ENCODE data around the gene THSD7B.

Gene THSD7B

DNA sequence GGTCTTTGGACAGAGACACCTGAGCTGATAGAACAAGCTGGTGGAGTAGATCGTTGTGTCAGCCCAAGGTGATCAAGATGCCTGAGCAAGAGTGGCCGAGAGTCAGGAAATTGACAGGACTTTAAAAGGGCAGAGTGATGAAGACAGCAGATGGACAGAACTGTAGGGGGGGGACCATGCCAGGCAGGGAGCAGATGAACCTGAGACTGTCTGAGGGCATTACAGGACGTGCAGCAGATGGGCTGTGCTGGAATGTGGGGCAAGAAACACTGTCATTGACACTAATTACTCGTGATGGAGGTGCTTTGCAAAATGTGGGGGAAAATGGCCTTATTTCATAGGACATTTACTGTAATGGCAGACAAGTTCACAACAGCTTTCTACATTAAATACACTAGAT is 225.0 kb downstream of the THSD7B start:
- Histone ChIP-seq H3K9me3 (ENCODE audit: low read depth, low read length) (no peaks in the 10 kb centered on the region), H3K4me3 (no peak overlapping the region), H3K27ac (no peak overlapping the region), H3K9ac (ENCODE audit: insufficient read length) (no peak overlapping the region), H3K36me3 (ENCODE audit: insufficient read depth, low read length) (no peaks in the 10 kb centered on the region)
- no peak for DNase-seq (ENCODE audit: low read depth, low spot score)
- TF ChIP-seq FOXP2 (optimal IDR thresholded peaks at IDR 0.05; ENCODE audit: control extremely low read depth, extremely low read length, insufficient read depth), result no peak
- no peak for TF ChIP-seq POLR2AphosphoS5 (IDR thresholded peaks at IDR 0.05; ENCODE audit: borderline replicate concordance, low read depth, low read length)
- no peak for TF ChIP-seq EZH2 (IDR thresholded peaks at IDR 0.05)

GRCh38 chr2:136994793-136995192 is 229.4 kb downstream of the THSD7B start:
- TF ChIP-seq POLR2AphosphoS5 (IDR thresholded peaks at IDR 0.05; ENCODE audit: borderline replicate concordance, low read depth, low read length) (no peak), EZH2 (IDR thresholded peaks at IDR 0.05) (no peak), FOXP2 (optimal IDR thresholded peaks at IDR 0.05; ENCODE audit: control extremely low read depth, extremely low read length, insufficient read depth) (no peak)
- H3K36me3 ChIP-seq (ENCODE audit: insufficient read depth, low read length), result no peaks in the 10 kb centered on the region
- no peak overlapping the region for H3K27ac ChIP-seq
- no peaks in the 10 kb centered on the region for H3K9me3 ChIP-seq (ENCODE audit: low read depth, low read length)
- H3K4me3 ChIP-seq, result no peak overlapping the region
- no peak overlapping the region for H3K9ac ChIP-seq (ENCODE audit: insufficient read length)
- DNase-seq (ENCODE audit: low read depth, low spot score), result no peak

DNA sequence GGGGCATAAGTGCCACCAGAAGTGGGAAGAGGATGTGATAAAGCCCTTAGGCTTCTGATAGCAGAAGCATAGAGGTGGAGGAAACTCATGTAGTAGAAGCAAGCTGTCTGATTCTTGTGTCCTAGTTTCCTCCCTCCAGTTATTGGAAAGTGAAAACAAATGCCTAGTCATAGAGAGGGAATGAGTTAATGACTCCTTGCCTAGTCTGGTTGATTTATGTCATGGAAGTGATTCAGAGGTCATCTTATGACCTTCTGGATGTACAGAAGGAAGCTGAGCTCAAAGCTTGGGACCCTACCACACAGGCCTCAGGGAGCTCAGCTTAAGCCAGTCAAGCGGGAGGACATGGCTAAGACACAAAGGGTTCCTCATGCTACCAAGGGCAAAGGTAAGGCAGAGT is 232.2 kb downstream of the THSD7B start:
- TF ChIP-seq POLR2AphosphoS5 (IDR thresholded peaks at IDR 0.05; ENCODE audit: borderline replicate concordance, low read depth, low read length) (no peak), EZH2 (IDR thresholded peaks at IDR 0.05) (no peak), FOXP2 (optimal IDR thresholded peaks at IDR 0.05; ENCODE audit: control extremely low read depth, extremely low read length, insufficient read depth) (no peak)
- no peak for DNase-seq (ENCODE audit: low read depth, low spot score)
- H3K36me3 ChIP-seq (ENCODE audit: insufficient read depth, low read length), result no peaks in the 10 kb centered on the region
- H3K4me3 ChIP-seq, result no peak overlapping the region
- no peak overlapping the region for H3K9ac ChIP-seq (ENCODE audit: insufficient read length)
- H3K27ac ChIP-seq, result no peak overlapping the region
- no peaks in the 10 kb centered on the region for H3K9me3 ChIP-seq (ENCODE audit: low read depth, low read length)

DNA sequence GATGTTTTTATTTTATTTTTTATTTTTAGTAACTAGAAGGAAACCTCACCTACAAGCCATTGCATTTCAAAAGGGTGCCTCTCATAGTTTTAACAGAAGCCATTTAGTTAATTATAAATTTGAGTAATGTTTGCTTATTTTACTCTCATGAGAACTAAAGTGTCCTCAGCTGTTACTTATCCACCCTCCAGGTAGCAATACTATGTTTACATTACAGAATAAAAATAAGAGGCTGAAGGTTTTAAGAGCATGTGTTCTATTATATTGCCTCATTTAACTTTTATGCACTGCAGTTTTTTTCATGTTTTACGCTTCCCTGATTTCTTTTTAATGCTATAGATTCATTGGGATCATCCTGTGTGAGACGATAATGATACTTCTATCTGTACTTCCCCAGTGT is 235.5 kb downstream of the THSD7B start:
- Histone ChIP-seq H3K36me3 (ENCODE audit: insufficient read depth, low read length) (no peaks in the 10 kb centered on the region), H3K9me3 (ENCODE audit: low read depth, low read length) (no peaks in the 10 kb centered on the region), H3K4me3 (no peak overlapping the region), H3K9ac (ENCODE audit: insufficient read length) (no peak overlapping the region), H3K27ac (no peak overlapping the region)
- TF ChIP-seq FOXP2 (optimal IDR thresholded peaks at IDR 0.05; ENCODE audit: control extremely low read depth, extremely low read length, insufficient read depth) (no peak), POLR2AphosphoS5 (IDR thresholded peaks at IDR 0.05; ENCODE audit: borderline replicate concordance, low read depth, low read length) (no peak), EZH2 (IDR thresholded peaks at IDR 0.05) (no peak)
- no peak for DNase-seq (ENCODE audit: low read depth, low spot score)

DNA sequence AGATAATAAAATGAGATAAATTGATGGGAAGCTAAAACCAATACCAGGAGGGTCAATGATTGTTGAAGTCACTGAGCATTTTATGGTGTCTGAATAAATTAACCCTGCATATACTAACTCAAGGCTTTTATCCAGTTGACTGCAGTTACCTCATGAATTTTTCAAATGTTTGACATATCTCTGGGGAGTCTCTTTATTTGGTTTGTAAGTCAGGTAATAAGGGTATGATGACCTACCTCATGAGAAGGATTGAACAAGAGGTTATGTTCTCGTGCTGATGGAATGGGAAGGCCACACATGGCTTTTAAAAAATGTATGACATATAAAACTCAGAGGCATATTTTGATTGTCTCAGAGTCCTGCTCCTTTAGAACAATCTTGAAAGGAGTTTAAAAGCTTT is 237.6 kb downstream of the THSD7B start:
- Histone ChIP-seq H3K9ac (ENCODE audit: insufficient read length) (no peak overlapping the region), H3K4me3 (no peak overlapping the region), H3K27ac (no peak overlapping the region), H3K9me3 (ENCODE audit: low read depth, low read length) (no peaks in the 10 kb centered on the region), H3K36me3 (ENCODE audit: insufficient read depth, low read length) (no peaks in the 10 kb centered on the region)
- no peak for DNase-seq (ENCODE audit: low read depth, low spot score)
- no peak for TF ChIP-seq FOXP2 (optimal IDR thresholded peaks at IDR 0.05; ENCODE audit: control extremely low read depth, extremely low read length, insufficient read depth)
- TF ChIP-seq POLR2AphosphoS5 (IDR thresholded peaks at IDR 0.05; ENCODE audit: borderline replicate concordance, low read depth, low read length), result no peak
- no peak for TF ChIP-seq EZH2 (IDR thresholded peaks at IDR 0.05)

DNA sequence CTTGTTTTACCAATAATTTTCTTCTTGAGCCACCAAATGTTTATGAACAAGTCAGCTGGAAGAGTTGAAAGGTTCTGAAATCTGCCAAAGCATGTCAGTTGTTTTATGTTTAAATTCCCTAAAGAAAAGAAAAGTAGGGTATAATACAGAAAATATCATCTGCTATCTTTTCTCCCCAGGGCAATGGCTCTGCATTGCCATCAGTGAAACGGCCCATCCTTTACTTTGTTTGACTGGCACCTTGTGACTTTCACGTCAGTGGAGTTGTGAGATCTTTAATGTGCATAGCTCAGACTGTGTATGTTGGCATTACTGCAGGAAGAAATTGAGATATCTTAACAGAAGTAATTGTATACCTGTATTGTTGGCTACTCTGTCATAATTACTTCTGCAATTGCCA is 239.9 kb downstream of the THSD7B start:
- no peak overlapping the region for H3K4me3 ChIP-seq
- no peaks in the 10 kb centered on the region for H3K9me3 ChIP-seq (ENCODE audit: low read depth, low read length)
- H3K9ac ChIP-seq (ENCODE audit: insufficient read length), result no peak overlapping the region
- no peaks in the 10 kb centered on the region for H3K36me3 ChIP-seq (ENCODE audit: insufficient read depth, low read length)
- TF ChIP-seq POLR2AphosphoS5 (IDR thresholded peaks at IDR 0.05; ENCODE audit: borderline replicate concordance, low read depth, low read length), result no peak
- no peak for TF ChIP-seq FOXP2 (optimal IDR thresholded peaks at IDR 0.05; ENCODE audit: control extremely low read depth, extremely low read length, insufficient read depth)
- no peak for TF ChIP-seq EZH2 (IDR thresholded peaks at IDR 0.05)
- H3K27ac ChIP-seq, result no peak overlapping the region
- no peak for DNase-seq (ENCODE audit: low read depth, low spot score)

GRCh38 chr2:137007938-137008337 is 242.6 kb downstream of the THSD7B start:
- Histone ChIP-seq H3K9ac (ENCODE audit: insufficient read length) (no peak overlapping the region), H3K36me3 (ENCODE audit: insufficient read depth, low read length) (no peaks in the 10 kb centered on the region), H3K9me3 (ENCODE audit: low read depth, low read length) (no peaks in the 10 kb centered on the region), H3K27ac (no peak overlapping the region), H3K4me3 (no peak overlapping the region)
- TF ChIP-seq FOXP2 (optimal IDR thresholded peaks at IDR 0.05; ENCODE audit: control extremely low read depth, extremely low read length, insufficient read depth), result no peak
- no peak for TF ChIP-seq EZH2 (IDR thresholded peaks at IDR 0.05)
- TF ChIP-seq POLR2AphosphoS5 (IDR thresholded peaks at IDR 0.05; ENCODE audit: borderline replicate concordance, low read depth, low read length), result no peak
- no peak for DNase-seq (ENCODE audit: low read depth, low spot score)

DNA sequence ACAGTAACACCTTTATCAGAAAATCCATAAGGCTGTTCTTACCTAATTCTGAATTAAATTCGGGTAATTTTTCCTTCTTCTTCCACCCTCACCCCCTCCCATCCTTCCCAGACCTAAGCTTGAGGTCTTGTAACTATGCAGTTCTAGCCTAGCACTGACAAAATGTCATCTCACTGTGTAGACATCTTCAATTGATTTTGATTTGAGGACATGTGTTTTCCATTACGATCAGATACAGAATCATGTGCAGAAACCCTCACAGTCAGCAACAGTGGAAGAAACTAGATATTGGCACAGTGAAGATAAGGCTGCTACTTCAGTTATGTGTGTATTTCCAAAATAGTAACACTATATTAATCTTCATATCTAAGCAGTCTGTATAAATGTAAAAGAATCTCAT is 244.6 kb downstream of the THSD7B start:
- no peak for DNase-seq (ENCODE audit: low read depth, low spot score)
- H3K27ac ChIP-seq, result no peak overlapping the region
- no peak for TF ChIP-seq EZH2 (IDR thresholded peaks at IDR 0.05)
- TF ChIP-seq POLR2AphosphoS5 (IDR thresholded peaks at IDR 0.05; ENCODE audit: borderline replicate concordance, low read depth, low read length), result no peak
- no peak for TF ChIP-seq FOXP2 (optimal IDR thresholded peaks at IDR 0.05; ENCODE audit: control extremely low read depth, extremely low read length, insufficient read depth)
- H3K9ac ChIP-seq (ENCODE audit: insufficient read length), result no peak overlapping the region
- no peaks in the 10 kb centered on the region for H3K36me3 ChIP-seq (ENCODE audit: insufficient read depth, low read length)
- no peaks in the 10 kb centered on the region for H3K9me3 ChIP-seq (ENCODE audit: low read depth, low read length)
- H3K4me3 ChIP-seq, result no peak overlapping the region

GRCh38 chr2:137020452-137021196 is 255.3 kb downstream of the THSD7B start:
- Histone ChIP-seq H3K27ac (no peak overlapping the region), H3K36me3 (ENCODE audit: insufficient read depth, low read length) (no peaks in the 10 kb centered on the region), H3K9me3 (ENCODE audit: low read depth, low read length) (no peaks in the 10 kb centered on the region), H3K4me3 (no peak overlapping the region), H3K9ac (ENCODE audit: insufficient read length) (no peak overlapping the region)
- TF ChIP-seq FOXP2 (optimal IDR thresholded peaks at IDR 0.05; ENCODE audit: control extremely low read depth, extremely low read length, insufficient read depth) (no peak), POLR2AphosphoS5 (IDR thresholded peaks at IDR 0.05; ENCODE audit: borderline replicate concordance, low read depth, low read length) (no peak), EZH2 (IDR thresholded peaks at IDR 0.05) (no peak)
- DNase-seq (ENCODE audit: low read depth, low spot score), result no peak
